HEK293 (cell line): Measurements from ENCODE around the gene P4HA3.

Source experiments
- HOXA7 ChIP-seq: sonication (generic); formaldehyde crosslinking; IDR thresholded peaks from 2 replicates; pipeline ENCODE4 v1.8.1; 2022; ENCODE audit warnings: missing genetic modification reagents, borderline replicate concordance
- ZNF621 ChIP-seq: fragments of 450-650 bp; formaldehyde crosslinking; IDR thresholded peaks from 2 replicates; pipeline ENCODE4 v1.5.1; 2017; ENCODE audit warnings: missing biosample characterization, missing genetic modification characterization
- TF ChIP-seq, protein P1 (sequence below): fragments of 450-650 bp; formaldehyde crosslinking; IDR thresholded peaks from 2 replicates; pipeline ENCODE4 v1.5.1; 2016; ENCODE audit warnings: missing biosample characterization, missing genetic modification characterization
- TF ChIP-seq, protein P2 (sequence below): fragments of 450-650 bp; formaldehyde crosslinking; IDR thresholded peaks from 2 replicates; pipeline ENCODE4 v1.5.1; 2016; ENCODE audit warnings: missing biosample characterization, missing genetic modification characterization
- TF ChIP-seq, protein P3 (sequence below): fragments of 450-650 bp; IDR thresholded peaks from 2 replicates; pipeline ENCODE4 v1.5.1; 2018; ENCODE audit warnings: missing biosample characterization, missing genetic modification characterization

DNA sequence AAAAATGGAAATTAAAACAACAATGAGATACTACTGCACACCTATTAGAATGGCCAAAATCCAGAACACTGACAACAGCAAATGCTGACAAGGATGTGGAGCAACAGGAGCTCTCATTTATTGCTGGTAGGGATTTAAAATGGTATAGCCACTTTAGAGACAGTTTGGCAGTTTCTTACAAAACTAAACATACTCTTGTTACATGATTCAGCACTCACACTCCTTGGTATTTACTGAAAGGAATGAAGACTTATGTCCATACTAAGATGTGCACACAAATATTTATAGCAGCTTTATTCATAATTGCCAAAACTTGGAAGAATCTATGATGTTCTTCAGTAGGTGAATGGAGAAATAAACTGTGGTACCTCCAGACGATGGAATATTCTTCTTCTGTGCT, 46.0 kb upstream of the P4HA3 start:
- TF ChIP-seq, protein P1, sequence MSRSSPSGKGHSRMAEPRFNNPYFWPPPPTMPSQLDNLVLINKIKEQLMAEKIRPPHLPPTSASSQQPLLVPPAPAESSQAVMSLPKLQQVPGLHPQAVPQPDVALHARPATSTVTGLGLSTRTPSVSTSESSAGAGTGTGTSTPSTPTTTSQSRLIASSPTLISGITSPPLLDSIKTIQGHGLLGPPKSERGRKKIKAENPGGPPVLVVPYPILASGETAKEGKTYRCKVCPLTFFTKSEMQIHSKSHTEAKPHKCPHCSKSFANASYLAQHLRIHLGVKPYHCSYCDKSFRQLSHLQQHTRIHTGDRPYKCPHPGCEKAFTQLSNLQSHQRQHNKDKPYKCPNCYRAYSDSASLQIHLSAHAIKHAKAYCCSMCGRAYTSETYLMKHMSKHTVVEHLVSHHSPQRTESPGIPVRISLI (tag by site-specific recombination) = no peak
- TF ChIP-seq, protein P2, sequence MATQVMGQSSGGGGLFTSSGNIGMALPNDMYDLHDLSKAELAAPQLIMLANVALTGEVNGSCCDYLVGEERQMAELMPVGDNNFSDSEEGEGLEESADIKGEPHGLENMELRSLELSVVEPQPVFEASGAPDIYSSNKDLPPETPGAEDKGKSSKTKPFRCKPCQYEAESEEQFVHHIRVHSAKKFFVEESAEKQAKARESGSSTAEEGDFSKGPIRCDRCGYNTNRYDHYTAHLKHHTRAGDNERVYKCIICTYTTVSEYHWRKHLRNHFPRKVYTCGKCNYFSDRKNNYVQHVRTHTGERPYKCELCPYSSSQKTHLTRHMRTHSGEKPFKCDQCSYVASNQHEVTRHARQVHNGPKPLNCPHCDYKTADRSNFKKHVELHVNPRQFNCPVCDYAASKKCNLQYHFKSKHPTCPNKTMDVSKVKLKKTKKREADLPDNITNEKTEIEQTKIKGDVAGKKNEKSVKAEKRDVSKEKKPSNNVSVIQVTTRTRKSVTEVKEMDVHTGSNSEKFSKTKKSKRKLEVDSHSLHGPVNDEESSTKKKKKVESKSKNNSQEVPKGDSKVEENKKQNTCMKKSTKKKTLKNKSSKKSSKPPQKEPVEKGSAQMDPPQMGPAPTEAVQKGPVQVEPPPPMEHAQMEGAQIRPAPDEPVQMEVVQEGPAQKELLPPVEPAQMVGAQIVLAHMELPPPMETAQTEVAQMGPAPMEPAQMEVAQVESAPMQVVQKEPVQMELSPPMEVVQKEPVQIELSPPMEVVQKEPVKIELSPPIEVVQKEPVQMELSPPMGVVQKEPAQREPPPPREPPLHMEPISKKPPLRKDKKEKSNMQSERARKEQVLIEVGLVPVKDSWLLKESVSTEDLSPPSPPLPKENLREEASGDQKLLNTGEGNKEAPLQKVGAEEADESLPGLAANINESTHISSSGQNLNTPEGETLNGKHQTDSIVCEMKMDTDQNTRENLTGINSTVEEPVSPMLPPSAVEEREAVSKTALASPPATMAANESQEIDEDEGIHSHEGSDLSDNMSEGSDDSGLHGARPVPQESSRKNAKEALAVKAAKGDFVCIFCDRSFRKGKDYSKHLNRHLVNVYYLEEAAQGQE (tag by site-specific recombination) = no peak
- TF ChIP-seq, protein P3, sequence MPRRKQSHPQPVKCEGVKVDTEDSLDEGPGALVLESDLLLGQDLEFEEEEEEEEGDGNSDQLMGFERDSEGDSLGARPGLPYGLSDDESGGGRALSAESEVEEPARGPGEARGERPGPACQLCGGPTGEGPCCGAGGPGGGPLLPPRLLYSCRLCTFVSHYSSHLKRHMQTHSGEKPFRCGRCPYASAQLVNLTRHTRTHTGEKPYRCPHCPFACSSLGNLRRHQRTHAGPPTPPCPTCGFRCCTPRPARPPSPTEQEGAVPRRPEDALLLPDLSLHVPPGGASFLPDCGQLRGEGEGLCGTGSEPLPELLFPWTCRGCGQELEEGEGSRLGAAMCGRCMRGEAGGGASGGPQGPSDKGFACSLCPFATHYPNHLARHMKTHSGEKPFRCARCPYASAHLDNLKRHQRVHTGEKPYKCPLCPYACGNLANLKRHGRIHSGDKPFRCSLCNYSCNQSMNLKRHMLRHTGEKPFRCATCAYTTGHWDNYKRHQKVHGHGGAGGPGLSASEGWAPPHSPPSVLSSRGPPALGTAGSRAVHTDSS (tag by site-specific recombination) = no peak
- TF ChIP-seq ZNF621 (tag by site-specific recombination) (no peak), HOXA7 (no peak)
